Measurements from ENCODE around the gene HTRA1. TPM values are rescaled to one million over a fixed set of nuclear protein-coding genes. Genes with fewer than 3 reads are reported as not detected.

Gene HTRA1
- total and polyA plus RNA-seq, 12 donors, result 8.5 to 167 (median 78.0) TPM

GRCh38 chr10:122454071-122454470, 7.3 kb upstream of the HTRA1 start:
- Histone ChIP-seq H3K27ac (no peak overlapping the region), H3K4me3 (no peak overlapping the region), H3K4me1 (replicated peaks in 1 of 2) (no peaks in the 10 kb centered on the region), H3K9me3 (replicated peaks in 1 of 3) (no peaks in the 10 kb centered on the region), H3K27me3 (no peaks in the 10 kb centered on the region), H3K36me3 (replicated peaks in 1 of 2) (no peaks in the 10 kb centered on the region)
- WGBS, 4 donors, result 82 to 91% (median 89%) methylated on average over 3 of the region's 3 CpGs
- no peak for TF ChIP-seq POLR2A (IDR thresholded peaks at IDR 0.05)
- TF ChIP-seq, protein P1, sequence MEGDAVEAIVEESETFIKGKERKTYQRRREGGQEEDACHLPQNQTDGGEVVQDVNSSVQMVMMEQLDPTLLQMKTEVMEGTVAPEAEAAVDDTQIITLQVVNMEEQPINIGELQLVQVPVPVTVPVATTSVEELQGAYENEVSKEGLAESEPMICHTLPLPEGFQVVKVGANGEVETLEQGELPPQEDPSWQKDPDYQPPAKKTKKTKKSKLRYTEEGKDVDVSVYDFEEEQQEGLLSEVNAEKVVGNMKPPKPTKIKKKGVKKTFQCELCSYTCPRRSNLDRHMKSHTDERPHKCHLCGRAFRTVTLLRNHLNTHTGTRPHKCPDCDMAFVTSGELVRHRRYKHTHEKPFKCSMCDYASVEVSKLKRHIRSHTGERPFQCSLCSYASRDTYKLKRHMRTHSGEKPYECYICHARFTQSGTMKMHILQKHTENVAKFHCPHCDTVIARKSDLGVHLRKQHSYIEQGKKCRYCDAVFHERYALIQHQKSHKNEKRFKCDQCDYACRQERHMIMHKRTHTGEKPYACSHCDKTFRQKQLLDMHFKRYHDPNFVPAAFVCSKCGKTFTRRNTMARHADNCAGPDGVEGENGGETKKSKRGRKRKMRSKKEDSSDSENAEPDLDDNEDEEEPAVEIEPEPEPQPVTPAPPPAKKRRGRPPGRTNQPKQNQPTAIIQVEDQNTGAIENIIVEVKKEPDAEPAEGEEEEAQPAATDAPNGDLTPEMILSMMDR (IDR thresholded peaks at IDR 0.05), result no peak
- DNase-seq, result no peak
- intact Hi-C loops (cut with DNase I), result no loop called here

DNA sequence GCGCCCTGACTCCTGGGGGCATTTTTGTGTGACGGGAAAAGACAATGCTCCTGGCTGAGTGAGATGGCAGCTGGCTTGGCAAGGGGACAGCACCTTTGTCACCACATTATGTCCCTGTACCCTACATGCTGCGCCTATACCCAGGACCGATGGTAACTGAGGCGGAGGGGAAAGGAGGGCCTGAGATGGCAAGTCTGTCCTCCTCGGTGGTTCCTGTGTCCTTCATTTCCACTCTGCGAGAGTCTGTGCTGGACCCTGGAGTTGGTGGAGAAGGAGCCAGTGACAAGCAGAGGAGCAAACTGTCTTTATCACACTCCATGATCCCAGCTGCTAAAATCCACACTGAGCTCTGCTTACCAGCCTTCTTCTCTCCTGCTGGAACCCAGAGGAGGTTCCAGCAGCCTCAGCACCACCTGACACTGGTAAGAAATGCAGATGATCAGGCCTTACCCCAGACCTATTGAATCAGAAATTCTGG, 6.7 kb upstream of the HTRA1 start, which contains the start of gene ARMS2:
ARMS2 (plus strand) TSS at position 51 of the 478 bp plus-strand sequence; CDS start at position 126, 75 bp downstream.
- Histone ChIP-seq H3K27ac (no peak within 1 kb of the TSS), H3K9me3 (replicated peaks in 1 of 3) (no peaks in the 10 kb centered on the region), H3K4me1 (replicated peaks in 1 of 2) (no peaks in the 10 kb centered on the region), H3K4me3 (no peak within 1 kb of the TSS), H3K36me3 (replicated peaks in 1 of 2) (no peaks in the 10 kb centered on the region), H3K27me3 (no peaks in the 10 kb centered on the region)
- TF ChIP-seq, protein P1 (IDR thresholded peaks at IDR 0.05), result no peak
- no peak for TF ChIP-seq POLR2A (IDR thresholded peaks at IDR 0.05)
- DNase-seq, result no peak
- intact Hi-C loops (cut with DNase I), result no loop called here
- 71 to 81% (median 76%) methylated on average over 7 of the region's 7 CpGs for WGBS, 4 donors

GRCh38 chr10:122455376-122456079, 5.8 kb upstream of the HTRA1 start:
- Histone ChIP-seq H3K36me3 (replicated peaks in 1 of 2) (no peaks in the 10 kb centered on the region), H3K27me3 (no peaks in the 10 kb centered on the region), H3K4me3 (no peak overlapping the region), H3K9me3 (replicated peaks in 1 of 3) (no peaks in the 10 kb centered on the region), H3K27ac (no peak overlapping the region), H3K4me1 (replicated peaks in 1 of 2) (peaks cover 2 to 8% of the 10 kb centered on the region in 2 donors)
- TF ChIP-seq, protein P1 (IDR thresholded peaks at IDR 0.05), result no peak
- TF ChIP-seq POLR2A (IDR thresholded peaks at IDR 0.05), result no peak
- 88 to 94% (median 91%) methylated on average over 11 of the region's 11 CpGs for WGBS, 4 donors
- no peak for DNase-seq
- intact Hi-C loops (cut with DNase I), result no loop called here

GRCh38 chr10:122457934-122458333, 3.4 kb upstream of the HTRA1 start:
- intact Hi-C loops (cut with DNase I), result no loop called here
- Histone ChIP-seq H3K36me3 (replicated peaks in 1 of 2) (no peaks in the 10 kb centered on the region), H3K27ac (no peak overlapping the region), H3K4me3 (no peak overlapping the region), H3K4me1 (replicated peaks in 1 of 2) (peaks cover 8 to 15% of the 10 kb centered on the region in 2 donors), H3K9me3 (replicated peaks in 1 of 3) (no peaks in the 10 kb centered on the region), H3K27me3 (no peaks in the 10 kb centered on the region)
- WGBS, 4 donors, result 66 to 85% (median 73%) methylated on average over 5 of the region's 5 CpGs
- DNase-seq, result no peak
- no peak for TF ChIP-seq POLR2A (IDR thresholded peaks at IDR 0.05)
- TF ChIP-seq, protein P1 (IDR thresholded peaks at IDR 0.05), result no peak
